Measurements from ENCODE around the gene SLC2A6.

- TF ChIP-seq, protein P1, sequence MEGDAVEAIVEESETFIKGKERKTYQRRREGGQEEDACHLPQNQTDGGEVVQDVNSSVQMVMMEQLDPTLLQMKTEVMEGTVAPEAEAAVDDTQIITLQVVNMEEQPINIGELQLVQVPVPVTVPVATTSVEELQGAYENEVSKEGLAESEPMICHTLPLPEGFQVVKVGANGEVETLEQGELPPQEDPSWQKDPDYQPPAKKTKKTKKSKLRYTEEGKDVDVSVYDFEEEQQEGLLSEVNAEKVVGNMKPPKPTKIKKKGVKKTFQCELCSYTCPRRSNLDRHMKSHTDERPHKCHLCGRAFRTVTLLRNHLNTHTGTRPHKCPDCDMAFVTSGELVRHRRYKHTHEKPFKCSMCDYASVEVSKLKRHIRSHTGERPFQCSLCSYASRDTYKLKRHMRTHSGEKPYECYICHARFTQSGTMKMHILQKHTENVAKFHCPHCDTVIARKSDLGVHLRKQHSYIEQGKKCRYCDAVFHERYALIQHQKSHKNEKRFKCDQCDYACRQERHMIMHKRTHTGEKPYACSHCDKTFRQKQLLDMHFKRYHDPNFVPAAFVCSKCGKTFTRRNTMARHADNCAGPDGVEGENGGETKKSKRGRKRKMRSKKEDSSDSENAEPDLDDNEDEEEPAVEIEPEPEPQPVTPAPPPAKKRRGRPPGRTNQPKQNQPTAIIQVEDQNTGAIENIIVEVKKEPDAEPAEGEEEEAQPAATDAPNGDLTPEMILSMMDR (IDR thresholded peaks at IDR 0.05 in 2 of 3, conservative IDR thresholded peaks at IDR 0.05 in 1 of 3; ENCODE audit: borderline replicate concordance in 1 of 3, insufficient read depth in 1 of 3, low read depth in 2 of 3, low read length in 2 of 3), result no peak
- TF ChIP-seq POLR2AphosphoS5 (IDR thresholded peaks at IDR 0.05; ENCODE audit: low read depth, low read length) (peak; percentile 85), CEBPB (IDR thresholded peaks at IDR 0.05; ENCODE audit: low read depth) (no peak), FOSL1 (IDR thresholded peaks at IDR 0.05; ENCODE audit: low read depth) (no peak), ZFX (IDR thresholded peaks at IDR 0.05) (peak; percentile 66; the same call in 1 of the 2 replicates), SP1 (IDR thresholded peaks at IDR 0.05; ENCODE audit: low read depth) (peak; percentile 19; the same call in 1 of the 2 replicates), JUND (IDR thresholded peaks at IDR 0.05) (no peak)
Measured at GRCh38 chr9:133478851-133479711, at the start of gene SLC2A6.

Data from HCT116 (cell line).